NK-92 (cell line): Measurements from ENCODE around the gene GPD2.
"Not testable (repeated sequence)": the region's sequence is repeated elsewhere in the genome, so short reads cannot be mapped to it uniquely, and the experiment has no call there.

ENCODE experiments used
- DNase-seq: peaks from one replicate; lab custom pipeline; 2025; ENCODE audit not compliant: unreplicated experiment; lab: John Stamatoyannopoulos, UW

Gene GPD2

DNA sequence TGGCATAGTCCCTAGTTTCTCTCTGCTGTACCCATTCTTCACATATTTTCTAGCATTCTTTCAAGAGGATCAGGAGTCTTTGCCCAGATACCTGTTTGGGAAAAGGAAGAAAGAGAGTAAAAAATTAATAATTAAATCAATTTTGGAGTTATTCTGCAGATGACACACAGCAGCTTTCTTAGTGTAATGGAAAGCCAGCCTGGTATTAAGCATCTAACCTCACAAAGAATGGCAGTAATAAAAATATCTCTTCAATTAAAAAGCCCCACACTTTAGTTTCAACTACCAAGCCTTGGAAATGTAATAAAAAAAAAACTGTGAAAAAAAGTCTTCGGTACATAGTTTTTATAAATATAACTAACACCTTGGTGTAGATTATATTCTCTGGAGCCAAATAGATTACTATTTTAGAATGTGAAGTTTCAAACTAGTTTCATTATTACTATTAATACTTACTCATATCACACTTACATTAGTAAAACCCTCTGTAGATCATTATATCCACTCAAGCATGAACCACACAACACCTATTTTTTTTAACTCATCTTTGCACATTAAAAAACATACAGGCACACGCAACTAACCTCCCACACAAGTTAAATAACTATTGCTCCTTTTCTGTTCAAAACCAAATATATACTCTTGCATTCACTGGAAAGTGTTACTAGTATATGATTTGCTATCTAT is 90.9 kb downstream of the GPD2 start:
- DNase-seq = no peak

DNA sequence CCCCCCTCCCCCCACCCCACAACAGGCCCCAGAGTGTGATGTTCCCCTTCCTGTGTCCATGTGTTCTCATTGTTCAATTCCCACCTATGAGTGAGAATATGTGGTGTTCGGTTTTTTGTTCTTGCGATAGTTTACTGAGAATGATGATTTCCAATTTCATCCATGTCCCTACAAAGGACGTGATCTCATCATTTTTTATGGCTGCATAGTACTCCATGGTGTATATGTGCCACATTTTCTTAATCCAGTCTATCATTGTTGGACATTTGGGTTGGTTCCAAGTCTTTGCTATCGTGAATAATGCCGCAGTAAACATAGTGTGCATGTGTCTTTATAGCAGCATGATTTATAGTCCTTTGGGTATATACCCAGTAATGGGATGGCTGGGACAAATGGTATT is 92.4 kb downstream of the GPD2 start:
- DNase-seq = not testable (repeated sequence)

DNA sequence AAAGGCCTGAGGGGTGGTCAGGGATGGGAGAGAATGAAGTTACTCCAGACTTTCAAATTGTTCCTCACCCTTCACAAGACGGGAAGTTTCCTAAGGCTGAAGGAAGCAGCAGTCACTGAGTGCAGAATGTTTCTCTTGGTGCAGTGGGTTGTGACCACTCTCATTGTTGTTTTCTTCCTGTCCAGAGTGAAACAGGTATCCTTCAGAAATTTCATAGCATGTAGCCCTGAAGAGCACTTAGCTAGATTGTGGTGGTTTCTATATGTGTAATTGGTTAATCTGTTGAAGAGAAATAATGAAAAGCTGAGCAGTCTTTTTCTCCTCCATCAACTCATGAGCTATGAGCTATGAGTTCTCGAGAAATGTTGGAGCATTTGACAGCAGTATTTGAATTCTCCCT is 96.8 kb downstream of the GPD2 start:
- DNase-seq = no peak

DNA sequence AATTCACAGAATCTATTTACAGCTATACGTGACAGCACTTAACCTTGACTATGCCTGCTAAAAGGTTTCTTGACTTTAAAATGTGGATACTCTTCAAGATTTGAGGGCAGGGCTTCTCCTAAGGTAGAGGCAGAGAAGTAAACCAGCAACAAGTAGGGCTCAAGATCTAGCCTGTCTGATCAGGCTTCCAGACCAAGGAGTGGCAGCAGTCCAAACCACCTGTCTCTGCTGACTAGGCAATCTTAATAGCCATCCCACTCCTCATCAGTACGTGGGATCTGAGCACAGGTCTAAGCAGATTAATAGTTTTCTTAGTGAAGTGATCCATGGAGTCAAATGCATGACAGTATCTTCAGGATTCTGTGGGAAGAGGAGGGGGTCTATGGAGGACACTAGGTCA is 100.4 kb downstream of the GPD2 start:
- no peak for DNase-seq

- DNase-seq = no peak
Observed at GRCh38 chr2:156537141-156537540, 101.0 kb downstream of the GPD2 start.

DNA sequence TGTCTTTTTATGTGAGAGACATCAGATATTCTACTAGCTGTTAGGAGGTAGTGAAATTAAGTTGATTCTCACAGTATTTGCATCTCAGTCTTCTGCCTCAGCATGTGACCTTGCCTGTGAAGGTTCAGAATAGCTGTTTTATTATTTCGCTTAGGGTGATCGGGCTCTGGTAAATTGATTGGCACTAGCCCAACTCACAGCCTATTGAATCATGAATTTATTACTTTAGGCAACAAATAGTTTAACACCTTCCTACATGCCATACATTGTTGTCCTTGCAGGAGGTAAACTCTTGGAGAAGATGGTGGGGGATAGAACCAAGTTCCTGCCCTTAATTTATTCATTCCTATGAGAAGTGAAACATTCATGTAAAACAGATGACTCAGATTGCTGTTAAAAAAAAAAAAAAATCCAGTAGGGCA is 101.9 kb downstream of the GPD2 start:
- DNase-seq = no peak

GRCh38 chr2:156539086-156539860 is 103.1 kb downstream of the GPD2 start:
- no peak for DNase-seq

GRCh38 chr2:156540706-156541105 is 104.5 kb downstream of the GPD2 start:
- DNase-seq = no peak

DNA sequence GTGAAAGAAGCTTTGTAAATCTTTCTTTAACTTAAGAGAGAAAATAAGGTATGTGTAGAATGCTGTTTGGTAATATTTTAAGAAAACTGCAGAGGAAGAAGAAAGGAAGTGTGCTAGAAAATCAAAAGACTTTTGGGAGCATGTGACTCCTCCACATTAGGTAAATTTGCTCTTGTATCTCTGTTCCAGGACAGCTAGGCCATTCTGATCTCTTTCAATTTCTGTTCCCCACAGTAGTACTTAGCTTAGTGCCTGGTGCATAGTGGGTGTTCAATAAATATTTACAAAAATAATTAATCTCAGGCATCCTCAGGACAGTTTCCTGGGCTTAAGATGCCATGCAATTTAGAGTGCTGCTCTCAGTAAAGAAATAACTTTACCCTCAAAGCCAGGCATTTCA is 105.0 kb downstream of the GPD2 start:
- no peak for DNase-seq

DNA sequence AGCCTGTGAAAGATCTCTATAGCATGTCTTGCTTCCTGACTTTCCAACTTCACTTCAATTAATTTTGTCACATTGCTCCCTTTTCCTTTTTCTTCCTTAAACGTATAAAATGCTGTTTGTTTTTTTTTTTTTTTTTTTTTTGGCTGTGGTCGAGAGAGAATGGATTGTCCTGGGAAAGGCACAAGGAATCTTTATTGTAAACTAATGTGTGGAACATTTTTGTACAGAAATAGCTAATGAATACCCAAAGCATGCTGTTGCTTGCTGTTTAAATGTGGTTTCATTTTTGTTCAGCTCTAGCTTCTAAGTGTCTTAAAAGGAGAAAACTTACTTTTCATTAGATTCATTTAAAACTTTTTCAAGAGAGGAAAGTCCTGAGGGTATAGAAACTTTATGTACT is 105.5 kb downstream of the GPD2 start:
- no peak for DNase-seq

GRCh38 chr2:156548413-156548812 is 112.2 kb downstream of the GPD2 start:
- DNase-seq = no peak

GRCh38 chr2:156553714-156554442 is 117.7 kb downstream of the GPD2 start:
- DNase-seq = no peak

- DNase-seq = no peak
Observed at GRCh38 chr2:156561326-156561725, 125.1 kb downstream of the GPD2 start.

GRCh38 chr2:156562124-156562523 is 125.9 kb downstream of the GPD2 start:
- DNase-seq = no peak

GRCh38 chr2:156563994-156564753 is 128.0 kb downstream of the GPD2 start:
- no peak for DNase-seq

- no peak for DNase-seq
Observed at GRCh38 chr2:156565066-156565710, 129.0 kb downstream of the GPD2 start.

DNA sequence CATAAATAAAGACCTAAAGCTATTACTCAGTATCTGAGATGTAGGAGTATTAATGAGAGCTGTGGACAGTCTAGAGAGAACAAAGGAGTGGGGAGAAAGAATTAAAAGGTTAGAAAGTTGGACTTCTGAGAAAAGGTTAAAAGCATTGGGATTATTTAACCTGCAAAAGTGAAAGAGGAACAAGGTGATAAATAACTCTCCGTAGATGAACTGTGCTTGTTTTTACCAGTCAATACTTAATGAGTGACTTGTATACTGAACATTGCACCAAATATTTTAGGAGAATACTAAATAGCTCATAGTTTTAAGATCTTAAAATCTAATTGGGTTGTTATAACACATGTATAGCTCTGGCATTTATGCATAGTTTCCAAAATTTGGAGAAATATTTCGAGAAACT is 137.5 kb downstream of the GPD2 start:
- DNase-seq = no peak

GRCh38 chr2:156574112-156574511 is 137.9 kb downstream of the GPD2 start:
- no peak for DNase-seq

GRCh38 chr2:156576005-156576404 is 139.8 kb downstream of the GPD2 start:
- no peak for DNase-seq

GRCh38 chr2:156580501-156580900 is 144.3 kb downstream of the GPD2 start:
- DNase-seq = no peak

DNA sequence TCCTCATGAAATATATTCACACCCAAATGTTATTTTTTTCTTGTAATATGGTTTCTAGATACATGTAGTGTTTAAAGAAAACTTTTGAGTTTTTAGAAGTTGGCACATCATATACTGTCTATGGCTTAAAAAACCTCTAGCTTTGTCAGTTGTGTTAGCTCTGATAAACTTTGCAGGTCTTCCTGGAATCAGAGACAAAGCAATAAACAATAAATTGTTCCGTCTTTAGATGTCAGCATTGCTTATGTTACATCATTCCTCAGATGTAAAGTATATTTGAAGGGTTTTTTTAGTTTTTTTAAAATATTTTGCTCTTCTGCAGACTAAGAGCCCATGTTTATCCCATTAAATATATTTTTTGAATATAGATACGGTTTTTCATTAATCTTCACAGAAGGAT is 145.1 kb downstream of the GPD2 start:
- no peak for DNase-seq
